Measurements from ENCODE around the gene RALGAPA2. TPM values are rescaled to one million over a fixed set of nuclear protein-coding genes. Genes with fewer than 3 reads are reported as not detected.

The RALGAPA2 gene
- total and polyA plus RNA-seq, 2 donors (not counting 3 experiments of a cell fraction or from before 2014, with no cell fraction given) = 10.0 to 46.8 TPM

DNA sequence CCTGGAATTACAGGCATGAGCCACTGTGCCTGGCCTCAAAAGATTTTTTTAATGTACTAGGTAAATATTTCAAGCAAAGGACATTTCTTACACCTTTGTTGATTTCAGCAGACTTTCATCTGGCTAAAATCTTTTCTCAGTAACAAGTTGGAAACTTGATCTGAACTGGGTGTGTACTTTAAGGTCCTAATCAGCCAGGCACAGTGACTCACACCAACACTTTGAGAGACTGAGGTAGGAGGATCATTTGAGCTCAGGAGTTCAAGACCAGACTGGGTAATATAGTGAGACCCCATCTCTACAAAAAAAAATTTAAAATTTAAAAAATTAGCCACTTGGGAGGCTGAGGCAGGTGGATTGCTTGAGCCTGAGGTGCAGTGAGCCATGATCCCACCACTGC, 7.0 kb upstream of the RALGAPA2 start:
- CTCF ChIA-PET = interaction anchor here (0.7 kb wide), 1 partner anchor 101 kb away, joined by 3 read pairs; no protein-coding TSS in a partner anchor
- H3K27ac ChIP-seq (ENCODE audit: insufficient read depth, low read depth, low read length) = no peak overlapping the region
- H3K79me2 ChIP-seq (ENCODE audit: control insufficient read depth, insufficient read depth, low read length) = no peaks in the 10 kb centered on the region
- POLR2A ChIA-PET = no interaction called here
- DNase-seq (ENCODE audit: low read depth, low spot score) (no peak), FAIRE-seq (no peak)
- BruUV-seq (replicated peaks) = no TSS peak
- no peaks in the 10 kb centered on the region for H3K9me3 ChIP-seq (replicated peaks; ENCODE audit: control insufficient read depth, insufficient read depth, low read length)
- intact Hi-C loops (cut with micrococcal nuclease) (no loop called here), dilution Hi-C loops (cut with MboI; ENCODE audit: extremely low pct_ligation_motif_present, low sequenced_read_pairs) (no loop called here)
- no peaks in the 10 kb centered on the region for H3K36me3 ChIP-seq (ENCODE audit: control insufficient read depth in 2 of 2, extremely low read depth in 1 of 2, insufficient read depth in 2 of 2, low read length in 2 of 2)
- H4K20me1 ChIP-seq (replicated peaks; ENCODE audit: control insufficient read depth, extremely low read depth, insufficient read depth, low read length) = no peaks in the 10 kb centered on the region
- H2AFZ ChIP-seq (ENCODE audit: low read depth, low read length) = no peak overlapping the region
- no peak overlapping the region for H3K4me2 ChIP-seq (ENCODE audit: insufficient read depth, low read length)
- no peaks in the 10 kb centered on the region for H3K4me1 ChIP-seq (ENCODE audit: control insufficient read depth, extremely low read depth, insufficient read depth, low read length)
- no peak overlapping the region for H3K4me3 ChIP-seq (replicated peaks in 1 of 3; ENCODE audit: insufficient read depth in 1 of 3, low read depth in 1 of 3, low read length in 3 of 3)
- H3K9me1 ChIP-seq (replicated peaks; ENCODE audit: control insufficient read depth, extremely low read depth, insufficient read depth, low read length) = no peaks in the 10 kb centered on the region
- H3K27me3 ChIP-seq (ENCODE audit: control insufficient read depth in 2 of 2, insufficient read depth in 2 of 2, low read length in 2 of 2) = no peaks in the 10 kb centered on the region
- TF ChIP-seq POLR2A (IDR thresholded peaks at IDR 0.05; ENCODE audit: low read depth, low read length) (no peak), EZH2 (IDR thresholded peaks at IDR 0.05; ENCODE audit: borderline replicate concordance, low read depth, low read length, severe bottlenecking) (no peak), MYC (IDR thresholded peaks at IDR 0.05; ENCODE audit: low read depth, low read length) (no peak), GATA2 (IDR thresholded peaks at IDR 0.05; ENCODE audit: insufficient read depth, insufficient read length, low read depth, low read length) (no peak), POLR2AphosphoS5 (IDR thresholded peaks at IDR 0.05; ENCODE audit: insufficient read depth, low read depth, low read length) (no peak), FOS (IDR thresholded peaks at IDR 0.05; ENCODE audit: borderline replicate concordance, insufficient read depth, low read length) (no peak), JUN (IDR thresholded peaks at IDR 0.05; ENCODE audit: borderline replicate concordance, insufficient read depth, insufficient read length, low read depth) (no peak)
- TF ChIP-seq, protein P1, sequence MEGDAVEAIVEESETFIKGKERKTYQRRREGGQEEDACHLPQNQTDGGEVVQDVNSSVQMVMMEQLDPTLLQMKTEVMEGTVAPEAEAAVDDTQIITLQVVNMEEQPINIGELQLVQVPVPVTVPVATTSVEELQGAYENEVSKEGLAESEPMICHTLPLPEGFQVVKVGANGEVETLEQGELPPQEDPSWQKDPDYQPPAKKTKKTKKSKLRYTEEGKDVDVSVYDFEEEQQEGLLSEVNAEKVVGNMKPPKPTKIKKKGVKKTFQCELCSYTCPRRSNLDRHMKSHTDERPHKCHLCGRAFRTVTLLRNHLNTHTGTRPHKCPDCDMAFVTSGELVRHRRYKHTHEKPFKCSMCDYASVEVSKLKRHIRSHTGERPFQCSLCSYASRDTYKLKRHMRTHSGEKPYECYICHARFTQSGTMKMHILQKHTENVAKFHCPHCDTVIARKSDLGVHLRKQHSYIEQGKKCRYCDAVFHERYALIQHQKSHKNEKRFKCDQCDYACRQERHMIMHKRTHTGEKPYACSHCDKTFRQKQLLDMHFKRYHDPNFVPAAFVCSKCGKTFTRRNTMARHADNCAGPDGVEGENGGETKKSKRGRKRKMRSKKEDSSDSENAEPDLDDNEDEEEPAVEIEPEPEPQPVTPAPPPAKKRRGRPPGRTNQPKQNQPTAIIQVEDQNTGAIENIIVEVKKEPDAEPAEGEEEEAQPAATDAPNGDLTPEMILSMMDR (IDR thresholded peaks at IDR 0.05; ENCODE audit: extremely low read depth in 1 of 2, insufficient read depth in 1 of 2, low read depth in 1 of 2, low read length in 2 of 2) = no peak
- TF ChIP-seq, protein P2, sequence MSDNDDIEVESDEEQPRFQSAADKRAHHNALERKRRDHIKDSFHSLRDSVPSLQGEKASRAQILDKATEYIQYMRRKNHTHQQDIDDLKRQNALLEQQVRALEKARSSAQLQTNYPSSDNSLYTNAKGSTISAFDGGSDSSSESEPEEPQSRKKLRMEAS (IDR thresholded peaks at IDR 0.05; ENCODE audit: insufficient read depth, insufficient read length) = no peak
- H3K9ac ChIP-seq (replicated peaks; ENCODE audit: extremely low read depth, insufficient read depth, low read length) = no peak overlapping the region

Data from endothelial cell of umbilical vein (primary cell).